Neural cell (in vitro differentiated cells): ENCODE measurements around the gene SLCO2A1. TPM values are rescaled to one million over a fixed set of nuclear protein-coding genes. Genes with fewer than 3 reads are reported as not detected.

ENCODE experiments used
- H2AFZ ChIP-seq: fragments of 200-600, 300-800 bp; sonication (generic), shearing (Covaris generic); 2 replicates; pipeline ENCODE4 v1.6.0; 2014; ENCODE audit warnings: low read depth, mild to moderate bottlenecking, antibody characterized with exemption, low read length, moderate library complexity
- H3F3A ChIP-seq: fragments of 200-600 bp; shearing (Covaris generic); 2 replicates; pipeline ENCODE4 v1.6.1; 2016; ENCODE audit warnings: mild to moderate bottlenecking, moderate library complexity, mixed read lengths, antibody characterized with exemption, low read length; ENCODE audit not compliant: insufficient read depth, poor library complexity, severe bottlenecking
- H3K27ac ChIP-seq: fragments of 200-600, 300-800 bp; sonication (generic), shearing (Covaris generic); 2 replicates; pipeline ENCODE4 v1.5.1; 2014; ENCODE audit warnings: mild to moderate bottlenecking, low read length, moderate library complexity
- H3K27me3 ChIP-seq: fragments of 300-800, 200-600 bp; sonication (generic), shearing (Covaris generic); 2 replicates; pipeline ENCODE4 v1.6.0; 2014; ENCODE audit warnings: mild to moderate bottlenecking, low read depth, low read length, moderate library complexity; ENCODE audit not compliant: insufficient read depth
- H3K36me3 ChIP-seq: fragments of 300-800, 200-600 bp; sonication (generic), shearing (Covaris generic); 2 replicates; pipeline ENCODE4 v1.5.1; 2014; ENCODE audit warnings: mild to moderate bottlenecking, antibody characterized with exemption, low read length, moderate library complexity; ENCODE audit not compliant: insufficient read depth
- H3K4me2 ChIP-seq: fragments of 300-800, 200-600 bp; sonication (generic), shearing (Covaris generic); 2 replicates; pipeline ENCODE4 v1.6.0; 2014; ENCODE audit warnings: mild to moderate bottlenecking, low read length
- H3K4me3 ChIP-seq: fragments of 300-800, 200-600 bp; sonication (generic), shearing (Covaris generic); 2 replicates; pipeline ENCODE4 v1.5.1; 2014; ENCODE audit warnings: mild to moderate bottlenecking, low read length, moderate library complexity
- H3K79me2 ChIP-seq: fragments of 200-600 bp; shearing (Covaris generic); replicated peaks from 2 replicates; pipeline ENCODE4 v1.6.0; 2014; ENCODE audit warnings: mild to moderate bottlenecking, low read length, moderate library complexity; ENCODE audit not compliant: insufficient read depth
- H3K9ac ChIP-seq: fragments of 300-800, 200-600 bp; sonication (generic), shearing (Covaris generic); 2 replicates; pipeline ENCODE4 v1.6.1; 2016; ENCODE audit warnings: mild to moderate bottlenecking, low read length, mixed read lengths
- H3K9me2 ChIP-seq: fragments of 200-600 bp; shearing (Covaris generic); 2 replicates; pipeline ENCODE4 v1.6.1; 2016; ENCODE audit warnings: mild to moderate bottlenecking, low read length, mixed read lengths; ENCODE audit not compliant: insufficient read depth
- H3K9me3 ChIP-seq: fragments of 200-600, 300-800 bp; sonication (generic), shearing (Covaris generic); 2 replicates; pipeline ENCODE4 v1.6.1; 2016; ENCODE audit warnings: mild to moderate bottlenecking, mixed run types, low read length, moderate library complexity, mixed read lengths
- H4K20me1 ChIP-seq: fragments of 200-600 bp; shearing (Covaris generic); 2 replicates; pipeline ENCODE4 v1.6.1; 2016; ENCODE audit warnings: mild to moderate bottlenecking, mixed run types; ENCODE audit not compliant: insufficient read depth
- EP300 ChIP-seq: fragments of 450-650 bp; conservative IDR thresholded peaks from 2 replicates; pipeline ENCODE4 v1.6.1; 2014; ENCODE audit warnings: antibody characterized with exemption, mild to moderate bottlenecking, moderate library complexity; ENCODE audit not compliant: poor library complexity, severe bottlenecking
- EZH2 ChIP-seq: fragments of 200-600, 300-800 bp; shearing (Covaris generic), sonication (generic); IDR thresholded peaks from 2 replicates; pipeline ENCODE4 v1.6.1; 2014; ENCODE audit warnings: antibody characterized with exemption, low read length, borderline replicate concordance, mild to moderate bottlenecking; ENCODE audit not compliant: insufficient read depth, poor library complexity, severe bottlenecking
- MXI1 ChIP-seq: fragments of 450-650 bp; conservative IDR thresholded peaks from 2 replicates; pipeline ENCODE4 v1.6.1; 2014; ENCODE audit warnings: antibody characterized with exemption, mild to moderate bottlenecking; ENCODE audit not compliant: poor library complexity, severe bottlenecking
- POLR2AphosphoS5 ChIP-seq: IDR thresholded peaks from 2 replicates; pipeline ENCODE4 v1.6.1; 2012
- RAD21 ChIP-seq: fragments of 450-650 bp; conservative IDR thresholded peaks from 2 replicates; pipeline ENCODE4 v1.6.1; 2014; ENCODE audit warnings: antibody characterized with exemption, mild to moderate bottlenecking, moderate library complexity
- SMC3 ChIP-seq: fragments of 450-650 bp; conservative IDR thresholded peaks from 2 replicates; pipeline ENCODE4 v1.6.1; 2014; ENCODE audit warnings: antibody characterized with exemption, mild to moderate bottlenecking, moderate library complexity; ENCODE audit not compliant: poor library complexity
- TAF1 ChIP-seq: IDR thresholded peaks from 2 replicates; pipeline ENCODE4 v1.6.1; 2012; ENCODE audit warnings: low read depth
- polyA plus RNA-seq: library from polyadenylated mRNA; depleted of rRNA; stranded (reverse); fragments of >200 nt; gene quantifications from 2 replicates; pipeline ENCODE4 v1.2.3, GENCODE V29; 2014
- TF ChIP-seq, protein P1 (sequence below): IDR thresholded peaks from 2 replicates; pipeline ENCODE4 v1.6.1; 2012; ENCODE audit warnings: borderline replicate concordance
- TF ChIP-seq, protein P2 (sequence below): fragments of 450-650 bp; IDR thresholded peaks from 2 replicates; pipeline ENCODE4 v1.5.1; 2014; ENCODE audit warnings: antibody characterized with exemption, mild to moderate bottlenecking, moderate library complexity; ENCODE audit not compliant: poor library complexity, severe bottlenecking

The SLCO2A1 gene
- polyA plus RNA-seq, 1 donor from 2014 or later = not detected

DNA sequence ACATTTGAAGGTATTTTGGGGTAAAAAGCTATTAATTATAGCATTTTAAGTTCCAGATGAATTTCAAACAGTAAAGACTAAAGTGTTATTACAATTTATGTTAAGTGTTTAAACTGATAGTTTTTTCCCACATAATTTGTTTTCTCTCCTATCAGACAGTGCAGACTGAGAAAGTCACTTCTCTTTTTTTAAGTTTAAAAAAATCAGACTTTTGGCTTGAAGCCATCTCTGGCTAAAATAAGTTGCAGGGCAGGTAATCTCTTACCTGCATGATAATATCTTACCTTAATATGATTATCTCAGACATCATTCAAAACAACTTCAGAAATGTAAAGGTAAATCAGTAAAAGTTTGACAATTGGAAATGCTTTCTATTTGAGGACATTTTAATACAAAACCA lies 112.6 kb downstream of the SLCO2A1 start:
- H3K36me3 ChIP-seq = no peaks in the 10 kb centered on the region
- no peak for TF ChIP-seq MXI1
- TF ChIP-seq EZH2 = no peak
- no peak for TF ChIP-seq POLR2AphosphoS5
- TF ChIP-seq, protein P1, sequence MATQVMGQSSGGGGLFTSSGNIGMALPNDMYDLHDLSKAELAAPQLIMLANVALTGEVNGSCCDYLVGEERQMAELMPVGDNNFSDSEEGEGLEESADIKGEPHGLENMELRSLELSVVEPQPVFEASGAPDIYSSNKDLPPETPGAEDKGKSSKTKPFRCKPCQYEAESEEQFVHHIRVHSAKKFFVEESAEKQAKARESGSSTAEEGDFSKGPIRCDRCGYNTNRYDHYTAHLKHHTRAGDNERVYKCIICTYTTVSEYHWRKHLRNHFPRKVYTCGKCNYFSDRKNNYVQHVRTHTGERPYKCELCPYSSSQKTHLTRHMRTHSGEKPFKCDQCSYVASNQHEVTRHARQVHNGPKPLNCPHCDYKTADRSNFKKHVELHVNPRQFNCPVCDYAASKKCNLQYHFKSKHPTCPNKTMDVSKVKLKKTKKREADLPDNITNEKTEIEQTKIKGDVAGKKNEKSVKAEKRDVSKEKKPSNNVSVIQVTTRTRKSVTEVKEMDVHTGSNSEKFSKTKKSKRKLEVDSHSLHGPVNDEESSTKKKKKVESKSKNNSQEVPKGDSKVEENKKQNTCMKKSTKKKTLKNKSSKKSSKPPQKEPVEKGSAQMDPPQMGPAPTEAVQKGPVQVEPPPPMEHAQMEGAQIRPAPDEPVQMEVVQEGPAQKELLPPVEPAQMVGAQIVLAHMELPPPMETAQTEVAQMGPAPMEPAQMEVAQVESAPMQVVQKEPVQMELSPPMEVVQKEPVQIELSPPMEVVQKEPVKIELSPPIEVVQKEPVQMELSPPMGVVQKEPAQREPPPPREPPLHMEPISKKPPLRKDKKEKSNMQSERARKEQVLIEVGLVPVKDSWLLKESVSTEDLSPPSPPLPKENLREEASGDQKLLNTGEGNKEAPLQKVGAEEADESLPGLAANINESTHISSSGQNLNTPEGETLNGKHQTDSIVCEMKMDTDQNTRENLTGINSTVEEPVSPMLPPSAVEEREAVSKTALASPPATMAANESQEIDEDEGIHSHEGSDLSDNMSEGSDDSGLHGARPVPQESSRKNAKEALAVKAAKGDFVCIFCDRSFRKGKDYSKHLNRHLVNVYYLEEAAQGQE = no peak
- TF ChIP-seq SMC3 = no peak
- no peak for TF ChIP-seq EP300
- TF ChIP-seq RAD21 = no peak
- TF ChIP-seq, protein P2, sequence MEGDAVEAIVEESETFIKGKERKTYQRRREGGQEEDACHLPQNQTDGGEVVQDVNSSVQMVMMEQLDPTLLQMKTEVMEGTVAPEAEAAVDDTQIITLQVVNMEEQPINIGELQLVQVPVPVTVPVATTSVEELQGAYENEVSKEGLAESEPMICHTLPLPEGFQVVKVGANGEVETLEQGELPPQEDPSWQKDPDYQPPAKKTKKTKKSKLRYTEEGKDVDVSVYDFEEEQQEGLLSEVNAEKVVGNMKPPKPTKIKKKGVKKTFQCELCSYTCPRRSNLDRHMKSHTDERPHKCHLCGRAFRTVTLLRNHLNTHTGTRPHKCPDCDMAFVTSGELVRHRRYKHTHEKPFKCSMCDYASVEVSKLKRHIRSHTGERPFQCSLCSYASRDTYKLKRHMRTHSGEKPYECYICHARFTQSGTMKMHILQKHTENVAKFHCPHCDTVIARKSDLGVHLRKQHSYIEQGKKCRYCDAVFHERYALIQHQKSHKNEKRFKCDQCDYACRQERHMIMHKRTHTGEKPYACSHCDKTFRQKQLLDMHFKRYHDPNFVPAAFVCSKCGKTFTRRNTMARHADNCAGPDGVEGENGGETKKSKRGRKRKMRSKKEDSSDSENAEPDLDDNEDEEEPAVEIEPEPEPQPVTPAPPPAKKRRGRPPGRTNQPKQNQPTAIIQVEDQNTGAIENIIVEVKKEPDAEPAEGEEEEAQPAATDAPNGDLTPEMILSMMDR = no peak
- TF ChIP-seq TAF1 = no peak
- no peaks in the 10 kb centered on the region for H3F3A ChIP-seq
- no peaks in the 10 kb centered on the region for H3K9me2 ChIP-seq
- no peak overlapping the region for H3K27ac ChIP-seq
- H2AFZ ChIP-seq = no peak overlapping the region
- no peak overlapping the region for H3K4me3 ChIP-seq
- no peaks in the 10 kb centered on the region for H3K9me3 ChIP-seq
- no peaks in the 10 kb centered on the region for H3K79me2 ChIP-seq
- H3K9ac ChIP-seq = no peak overlapping the region
- no peaks in the 10 kb centered on the region for H4K20me1 ChIP-seq
- no peak overlapping the region for H3K4me2 ChIP-seq
- H3K27me3 ChIP-seq = no peaks in the 10 kb centered on the region

DNA sequence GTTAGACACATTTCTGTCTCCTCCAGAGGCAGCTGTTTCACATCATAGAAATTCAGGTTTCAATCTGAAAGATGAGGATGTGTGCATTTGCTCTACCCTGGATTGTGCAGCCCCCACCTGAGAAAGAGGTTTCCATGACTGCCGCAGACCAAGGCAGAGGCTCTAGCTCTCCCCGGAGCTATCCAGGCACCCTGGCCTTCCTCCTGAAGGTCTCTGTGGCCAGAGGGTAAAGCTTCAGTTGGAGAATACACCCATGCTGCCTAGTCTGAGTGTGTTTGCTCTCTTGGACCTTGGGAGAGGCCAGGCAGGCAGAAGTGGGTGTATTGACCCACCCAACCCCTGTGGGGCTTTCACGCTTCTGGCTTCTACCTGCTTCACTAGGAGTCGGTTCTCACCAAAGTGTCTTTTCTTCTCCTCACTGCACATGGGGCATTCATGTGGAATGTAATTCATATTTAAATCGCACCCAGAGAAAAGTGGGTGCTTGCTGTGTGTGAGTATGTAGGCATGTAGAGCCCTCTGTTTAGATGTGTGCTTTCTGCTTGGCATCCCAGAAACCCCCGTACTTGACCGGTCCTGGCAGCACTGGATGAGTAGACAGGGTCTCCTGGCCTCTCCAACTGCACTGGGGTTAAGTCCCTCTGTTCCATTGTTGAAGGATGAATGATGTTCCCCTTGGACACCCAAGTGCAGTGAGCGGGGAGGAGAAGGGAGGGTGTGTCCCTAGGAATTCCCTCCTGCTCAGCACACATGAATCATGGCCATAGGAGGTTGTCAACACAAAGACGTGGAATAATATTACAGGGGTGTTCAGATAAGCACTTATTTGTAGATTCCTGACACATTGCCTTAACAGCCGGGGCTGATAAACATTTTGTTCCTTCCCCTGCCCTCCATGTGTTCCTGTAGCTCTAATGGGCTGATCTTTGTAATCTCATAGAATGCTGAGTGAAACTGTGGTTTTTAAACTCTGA lies 113.8 kb downstream of the SLCO2A1 start:
- no peaks in the 10 kb centered on the region for H3F3A ChIP-seq
- no peaks in the 10 kb centered on the region for H3K79me2 ChIP-seq
- TF ChIP-seq EZH2 (no peak), EP300 (no peak), SMC3 (no peak), POLR2AphosphoS5 (no peak), TAF1 (no peak), RAD21 (no peak), MXI1 (no peak)
- TF ChIP-seq, protein P2 = no peak
- TF ChIP-seq, protein P1 = no peak
- no peak overlapping the region for H3K4me3 ChIP-seq
- no peak overlapping the region for H3K9ac ChIP-seq
- H3K36me3 ChIP-seq = no peaks in the 10 kb centered on the region
- H3K27me3 ChIP-seq = no peaks in the 10 kb centered on the region
- no peaks in the 10 kb centered on the region for H3K9me3 ChIP-seq
- no peaks in the 10 kb centered on the region for H3K9me2 ChIP-seq
- no peak overlapping the region for H3K4me2 ChIP-seq
- no peak overlapping the region for H3K27ac ChIP-seq
- no peak overlapping the region for H2AFZ ChIP-seq
- no peaks in the 10 kb centered on the region for H4K20me1 ChIP-seq
